Esophagus muscularis mucosa (tissue), 4 donors: ENCODE measurements around the gene KRTAP6-1.

Source experiments
- CTCF ChIP-seq, 3 experiments: fragments of 200-600 bp in 2 of 3; fragments of 450-650 bp in 1 of 3; sonication (generic) in 2 of 3; IDR thresholded peaks; one replicate each; pipeline ENCODE4 v1.5.1; 2017 to 2019; ENCODE audit warnings: antibody characterized with exemption in 3 of 3, mild to moderate bottlenecking in 2 of 3, moderate library complexity in 1 of 3
- EP300 ChIP-seq: sonication (generic); formaldehyde crosslinking; IDR thresholded peaks from one replicate; pipeline ENCODE4 v1.6.1; 2017; ENCODE audit warnings: antibody characterized with exemption
- POLR2A ChIP-seq: fragments of 450-650 bp; IDR thresholded peaks from one replicate; pipeline ENCODE4 v1.6.1; 2017; ENCODE audit warnings: antibody characterized with exemption, moderate library complexity, mild to moderate bottlenecking, low read depth
- POLR2AphosphoS5 ChIP-seq, 2 donors: sonication (generic); formaldehyde crosslinking; IDR thresholded peaks; one replicate each; pipeline ENCODE4 v1.6.1; 2017; ENCODE audit warnings: antibody characterized with exemption in 2 of 2

- TF ChIP-seq CTCF (IDR thresholded peaks at IDR 0.05) (no peak), POLR2A (no peak), EP300 (no peak), POLR2AphosphoS5 (IDR thresholded peaks at IDR 0.05) (no peak)
Observed at GRCh38 chr21:30629200-30629599, 15.5 kb upstream of the KRTAP6-1 start.
